Central memory CD8-positive, alpha-beta T cell (primary cell): ENCODE data around the gene KIRREL3.

Experiments
- ATAC-seq: fragments of 150-1000 bp; cut with Tn5 transposase; replicated peaks from 2 replicates; pipeline ENCODE4 v1.10.0; 2022; ENCODE audit warnings: mild to moderate bottlenecking, moderate FRiP score, moderate number of reproducible peaks; ENCODE audit not compliant: poor library complexity, severe bottlenecking; ENCODE audit errors: extremely low read depth
- DNase-seq, 2 donors: peaks; one replicate each; pipeline ENCODE4 v3.0.0; 2021; ENCODE audit warnings: low spot score in 2 of 2
- H3K27ac Mint-ChIP-seq: one replicate; pipeline ENCODE4 v1.8.0; 2022; ENCODE audit warnings: low read depth, mild to moderate bottlenecking, moderate library complexity, mixed read lengths
- H3K27me3 Mint-ChIP-seq: one replicate; pipeline ENCODE4 v1.8.0; 2022; ENCODE audit warnings: mixed read lengths
- H3K36me3 Mint-ChIP-seq: one replicate; pipeline ENCODE4 v1.8.0; 2022; ENCODE audit warnings: mild to moderate bottlenecking, moderate library complexity, mixed read lengths; ENCODE audit not compliant: insufficient read depth
- H3K4me1 Mint-ChIP-seq: one replicate; pipeline ENCODE4 v1.8.0; 2022; ENCODE audit warnings: mixed read lengths
- H3K4me3 Mint-ChIP-seq: one replicate; pipeline ENCODE4 v1.8.0; 2022; ENCODE audit warnings: mild to moderate bottlenecking, moderate library complexity, mixed read lengths
- H3K9me3 Mint-ChIP-seq: one replicate; pipeline ENCODE4 v1.8.0; 2022; ENCODE audit warnings: mixed read lengths

KIRREL3 gene

GRCh38 chr11:126636911-126637794 is 363.4 kb downstream of the KIRREL3 start:
- Mint-ChIP-seq H3K9me3 (no peaks in the 10 kb centered on the region), H3K4me3 (no peak overlapping the region), H3K27ac (no peak overlapping the region), H3K4me1 (no peaks in the 10 kb centered on the region), H3K27me3 (peaks cover 50% of the 10 kb centered on the region), H3K36me3 (no peaks in the 10 kb centered on the region)
- ATAC-seq, result no peak
- DNase-seq, result no peak

- Mint-ChIP-seq H3K27ac (no peak overlapping the region), H3K4me3 (no peak overlapping the region), H3K27me3 (peaks cover 51% of the 10 kb centered on the region), H3K4me1 (no peaks in the 10 kb centered on the region), H3K36me3 (no peaks in the 10 kb centered on the region), H3K9me3 (no peaks in the 10 kb centered on the region)
- ATAC-seq (no peak), DNase-seq (no peak)
Observed at GRCh38 chr11:126635511-126635910, 365.1 kb downstream of the KIRREL3 start.

GRCh38 chr11:126634963-126635362 is 365.6 kb downstream of the KIRREL3 start:
- H3K4me1 Mint-ChIP-seq, result no peaks in the 10 kb centered on the region
- H3K4me3 Mint-ChIP-seq, result no peak overlapping the region
- H3K27ac Mint-ChIP-seq, result no peak overlapping the region
- ATAC-seq, result no peak
- peaks cover 51% of the 10 kb centered on the region for H3K27me3 Mint-ChIP-seq
- no peaks in the 10 kb centered on the region for H3K36me3 Mint-ChIP-seq
- DNase-seq, result no peak
- no peaks in the 10 kb centered on the region for H3K9me3 Mint-ChIP-seq

- H3K4me3 Mint-ChIP-seq, result no peak overlapping the region
- DNase-seq, result no peak
- peaks cover 63% of the 10 kb centered on the region for H3K27me3 Mint-ChIP-seq
- ATAC-seq, result no peak
- no peaks in the 10 kb centered on the region for H3K4me1 Mint-ChIP-seq
- H3K27ac Mint-ChIP-seq, result no peak overlapping the region
- H3K36me3 Mint-ChIP-seq, result no peaks in the 10 kb centered on the region
- H3K9me3 Mint-ChIP-seq, result no peaks in the 10 kb centered on the region
Observed at GRCh38 chr11:126633330-126633729, 367.2 kb downstream of the KIRREL3 start.

GRCh38 chr11:126630893-126631798 is 369.4 kb downstream of the KIRREL3 start:
- no peaks in the 10 kb centered on the region for H3K4me1 Mint-ChIP-seq
- peaks cover 44% of the 10 kb centered on the region for H3K27me3 Mint-ChIP-seq
- H3K36me3 Mint-ChIP-seq, result no peaks in the 10 kb centered on the region
- ATAC-seq (no peak), DNase-seq (no peak)
- no peak overlapping the region for H3K27ac Mint-ChIP-seq
- H3K4me3 Mint-ChIP-seq, result no peak overlapping the region
- no peaks in the 10 kb centered on the region for H3K9me3 Mint-ChIP-seq

GRCh38 chr11:126630488-126630887 is 370.1 kb downstream of the KIRREL3 start:
- DNase-seq, result no peak
- no peaks in the 10 kb centered on the region for H3K9me3 Mint-ChIP-seq
- H3K4me3 Mint-ChIP-seq, result no peak overlapping the region
- no peaks in the 10 kb centered on the region for H3K36me3 Mint-ChIP-seq
- ATAC-seq, result no peak
- no peak overlapping the region for H3K27ac Mint-ChIP-seq
- H3K27me3 Mint-ChIP-seq, result peaks cover 44% of the 10 kb centered on the region
- H3K4me1 Mint-ChIP-seq, result no peaks in the 10 kb centered on the region

GRCh38 chr11:126628790-126629621 is 371.6 kb downstream of the KIRREL3 start:
- ATAC-seq, result no peak
- H3K4me1 Mint-ChIP-seq, result no peaks in the 10 kb centered on the region
- no peak overlapping the region for H3K4me3 Mint-ChIP-seq
- H3K9me3 Mint-ChIP-seq, result no peaks in the 10 kb centered on the region
- H3K27me3 Mint-ChIP-seq, result peaks cover 41% of the 10 kb centered on the region
- H3K27ac Mint-ChIP-seq, result no peak overlapping the region
- no peak for DNase-seq
- no peaks in the 10 kb centered on the region for H3K36me3 Mint-ChIP-seq

GRCh38 chr11:126628450-126628789 is 372.1 kb downstream of the KIRREL3 start:
- Mint-ChIP-seq H3K27me3 (peaks cover 38% of the 10 kb centered on the region), H3K36me3 (no peaks in the 10 kb centered on the region), H3K4me1 (no peaks in the 10 kb centered on the region), H3K9me3 (no peaks in the 10 kb centered on the region), H3K27ac (no peak overlapping the region), H3K4me3 (no peak overlapping the region)
- DNase-seq, result no peak
- no peak for ATAC-seq

GRCh38 chr11:126627421-126627820 is 373.1 kb downstream of the KIRREL3 start:
- DNase-seq, result no peak
- Mint-ChIP-seq H3K36me3 (no peaks in the 10 kb centered on the region), H3K4me3 (no peak overlapping the region), H3K27me3 (peaks cover 38% of the 10 kb centered on the region), H3K4me1 (no peaks in the 10 kb centered on the region), H3K9me3 (no peaks in the 10 kb centered on the region), H3K27ac (no peak overlapping the region)
- no peak for ATAC-seq

GRCh38 chr11:126624506-126624905 is 376.1 kb downstream of the KIRREL3 start:
- no peak for DNase-seq
- no peaks in the 10 kb centered on the region for H3K9me3 Mint-ChIP-seq

GRCh38 chr11:126619516-126619915 is 381.1 kb downstream of the KIRREL3 start:
- Mint-ChIP-seq H3K9me3 (no peaks in the 10 kb centered on the region), H3K27me3 (peaks cover 42% of the 10 kb centered on the region), H3K4me3 (no peak overlapping the region), H3K4me1 (no peaks in the 10 kb centered on the region), H3K36me3 (no peaks in the 10 kb centered on the region), H3K27ac (no peak overlapping the region)
- DNase-seq (no peak), ATAC-seq (no peak)

More at GRCh38 chr11:126624506-126624905, 376.1 kb downstream of the KIRREL3 start:
- Mint-ChIP-seq H3K4me1 (no peaks in the 10 kb centered on the region), H3K4me3 (no peak overlapping the region), H3K27me3 (peaks cover 35% of the 10 kb centered on the region), H3K27ac (no peak overlapping the region), H3K36me3 (no peaks in the 10 kb centered on the region)
- no peak for ATAC-seq

GRCh38 chr11:126615845-126616244 is 384.7 kb downstream of the KIRREL3 start:
- Mint-ChIP-seq H3K4me3 (no peak overlapping the region), H3K9me3 (no peaks in the 10 kb centered on the region), H3K4me1 (no peaks in the 10 kb centered on the region), H3K27ac (no peak overlapping the region), H3K36me3 (no peaks in the 10 kb centered on the region), H3K27me3 (peaks cover 54% of the 10 kb centered on the region)
- DNase-seq, result no peak
- ATAC-seq, result no peak
